Ovary (tissue), 3 donors: ENCODE data around the gene CTSH.

Experiments used
- EP300 ChIP-seq: sonication (generic); formaldehyde crosslinking; IDR thresholded peaks from one replicate; pipeline ENCODE4 v1.6.1; 2017; ENCODE audit warnings: antibody characterized with exemption
- TF ChIP-seq, protein P1 (sequence below), 3 donors: fragments of 450-650 bp in 2 of 3; fragments of 200-600 bp in 1 of 3; IDR thresholded peaks; one replicate each; pipeline versions ENCODE4 v1.5.1 to v1.8.0; 2016 to 2022; ENCODE audit warnings: antibody characterized with exemption in 3 of 3, mild to moderate bottlenecking in 1 of 3
- donor health status: DM: no; HTN: no; CAD: no.

GRCh38 chr15:78993931-78994530 lies 49.2 kb upstream of the CTSH start:
- TF ChIP-seq, protein P1, sequence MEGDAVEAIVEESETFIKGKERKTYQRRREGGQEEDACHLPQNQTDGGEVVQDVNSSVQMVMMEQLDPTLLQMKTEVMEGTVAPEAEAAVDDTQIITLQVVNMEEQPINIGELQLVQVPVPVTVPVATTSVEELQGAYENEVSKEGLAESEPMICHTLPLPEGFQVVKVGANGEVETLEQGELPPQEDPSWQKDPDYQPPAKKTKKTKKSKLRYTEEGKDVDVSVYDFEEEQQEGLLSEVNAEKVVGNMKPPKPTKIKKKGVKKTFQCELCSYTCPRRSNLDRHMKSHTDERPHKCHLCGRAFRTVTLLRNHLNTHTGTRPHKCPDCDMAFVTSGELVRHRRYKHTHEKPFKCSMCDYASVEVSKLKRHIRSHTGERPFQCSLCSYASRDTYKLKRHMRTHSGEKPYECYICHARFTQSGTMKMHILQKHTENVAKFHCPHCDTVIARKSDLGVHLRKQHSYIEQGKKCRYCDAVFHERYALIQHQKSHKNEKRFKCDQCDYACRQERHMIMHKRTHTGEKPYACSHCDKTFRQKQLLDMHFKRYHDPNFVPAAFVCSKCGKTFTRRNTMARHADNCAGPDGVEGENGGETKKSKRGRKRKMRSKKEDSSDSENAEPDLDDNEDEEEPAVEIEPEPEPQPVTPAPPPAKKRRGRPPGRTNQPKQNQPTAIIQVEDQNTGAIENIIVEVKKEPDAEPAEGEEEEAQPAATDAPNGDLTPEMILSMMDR (IDR thresholded peaks at IDR 0.05) = no peak
- no peak for TF ChIP-seq EP300
